HUDEP-2 (cell line): Measurements from ENCODE around the gene PLEKHM3.

Experiments used
- DNase-seq, 76 experiments: peaks; one replicate each; lab custom pipeline; 2025; ENCODE audit not compliant: unreplicated experiment in 76 of 76; lab: John Stamatoyannopoulos, UW

PLEKHM3 gene

GRCh38 chr2:207836521-207837133 is 188.7 kb downstream of the PLEKHM3 start:
- peak in 73 of 76 experiments; percentile 5 to 81 (median 52) for DNase-seq

- DNase-seq = no peak
Measured at GRCh38 chr2:207835805-207836204, 189.5 kb downstream of the PLEKHM3 start.

- peak in 1 of 76 experiments; percentile 2 for DNase-seq
Measured at GRCh38 chr2:207833251-207833751, 192.0 kb downstream of the PLEKHM3 start.

- DNase-seq = no peak
Measured at GRCh38 chr2:207831584-207832248, 193.6 kb downstream of the PLEKHM3 start.

GRCh38 chr2:207830778-207831438 is 194.4 kb downstream of the PLEKHM3 start:
- no peak for DNase-seq

GRCh38 chr2:207828361-207829057 is 196.8 kb downstream of the PLEKHM3 start:
- DNase-seq = no peak

GRCh38 chr2:207825978-207826377 is 199.3 kb downstream of the PLEKHM3 start:
- no peak for DNase-seq

GRCh38 chr2:207825045-207825954 is 200.0 kb downstream of the PLEKHM3 start:
- DNase-seq = no peak

- DNase-seq = no peak
Measured at GRCh38 chr2:207823865-207824264, 201.5 kb downstream of the PLEKHM3 start.

GRCh38 chr2:207819839-207820784 is 205.2 kb downstream of the PLEKHM3 start:
- no peak for DNase-seq

GRCh38 chr2:207819021-207819797 is 206.1 kb downstream of the PLEKHM3 start:
- no peak for DNase-seq

GRCh38 chr2:207816546-207816945 is 208.8 kb downstream of the PLEKHM3 start:
- no peak for DNase-seq

- DNase-seq = no peak
Measured at GRCh38 chr2:207815254-207815653, 210.1 kb downstream of the PLEKHM3 start.

- no peak for DNase-seq
Measured at GRCh38 chr2:207813942-207814341, 211.4 kb downstream of the PLEKHM3 start.

- DNase-seq = no peak
Measured at GRCh38 chr2:207813221-207813916, 212.0 kb downstream of the PLEKHM3 start.

GRCh38 chr2:207812726-207813080 is 212.6 kb downstream of the PLEKHM3 start:
- DNase-seq = no peak

- DNase-seq = no peak
Measured at GRCh38 chr2:207812058-207812725, 213.1 kb downstream of the PLEKHM3 start.
